SK-N-SH (cell line): ENCODE data around the gene PRKACA. TPM values are rescaled to one million over a fixed set of nuclear protein-coding genes. Genes with fewer than 3 reads are reported as not detected.

Experiments used
- CTCF ChIA-PET: fragments of 300-600, 350-600 bp; formaldehyde crosslinking; extraction: SDS; loops from one replicate; lab custom pipeline; 2021; lab: Yijun Ruan, JAX
- POLR2A ChIA-PET: fragments of 350-600 bp; sonication (Branson Sonifier 250); formaldehyde crosslinking; extraction: SDS; loops from one replicate; lab custom pipeline; 2020; ENCODE audit warnings: antibody characterized with exemption, inconsistent platforms; lab: Yijun Ruan, JAX
- DNase-seq: peaks from one replicate; pipeline ENCODE4 v3.0.0; 2012
- H2AFZ ChIP-seq: fragments of 200-600 bp; sonication (generic); 2 replicates; pipeline ENCODE4 v1.8.1; 2016; ENCODE audit warnings: antibody characterized with exemption, mild to moderate bottlenecking, low read depth
- H3F3A ChIP-seq: fragments of 200-600 bp; sonication (generic); replicated peaks from 2 replicates; pipeline ENCODE3; 2016; ENCODE audit warnings: antibody characterized with exemption, mild to moderate bottlenecking; ENCODE audit not compliant: insufficient read depth
- H3K27ac ChIP-seq, 2 experiments: fragments of 200-500 bp in 1 of 2; fragments of 200-600 bp in 1 of 2; sonication (Bioruptor generic) in 1 of 2; sonication (generic), shearing (Covaris generic) in 1 of 2; 2 replicates each; pipeline versions ENCODE4 v1.5.1 to v1.6.1; 2014 to 2016; ENCODE audit warnings: low read depth in 2 of 2, inconsistent platforms in 1 of 2, low read length in 1 of 2, mild to moderate bottlenecking in 1 of 2, mixed read lengths in 1 of 2
- H3K27me3 ChIP-seq: fragments of 200-600 bp; sonication (generic), shearing (Covaris generic); 2 replicates; pipeline ENCODE4 v1.6.1; 2016; ENCODE audit warnings: mixed run types; ENCODE audit not compliant: insufficient read depth
- H3K36me3 ChIP-seq, 2 experiments: fragments of 200-500 bp in 1 of 2; fragments of 200-600 bp in 1 of 2; sonication (Bioruptor generic) in 1 of 2; sonication (generic) in 1 of 2; replicated peaks in 1 of 2; 2 replicates each; pipeline versions ENCODE3 to v1.5.1; 2014 to 2016; ENCODE audit warnings: low read length in 1 of 2, mild to moderate bottlenecking in 1 of 2; ENCODE audit not compliant: insufficient read depth in 2 of 2, control insufficient read depth in 1 of 2
- H3K4me1 ChIP-seq, 2 experiments: fragments of 200-500 bp in 1 of 2; fragments of 200-600 bp in 1 of 2; sonication (Bioruptor generic) in 1 of 2; sonication (generic), shearing (Covaris generic) in 1 of 2; 2 replicates each; pipeline versions ENCODE4 v1.5.1 to v1.6.1; 2014 to 2016; ENCODE audit warnings: low read depth in 1 of 2, low read length in 1 of 2, mixed run types in 1 of 2; ENCODE audit not compliant: insufficient read depth in 2 of 2, control insufficient read depth in 1 of 2
- H3K4me2 ChIP-seq: fragments of 200-600 bp; sonication (generic), shearing (Covaris generic); 2 replicates; pipeline ENCODE4 v1.6.1; 2017; ENCODE audit warnings: mixed run types
- H3K4me3 ChIP-seq, 2 experiments: fragments of 200-500 bp in 1 of 2; fragments of 200-600 bp in 1 of 2; sonication (Bioruptor generic) in 1 of 2; sonication (generic), shearing (Covaris generic) in 1 of 2; 2 replicates each; pipeline versions ENCODE4 v1.5.1 to v1.8.1; 2014 to 2016; ENCODE audit warnings: low read depth in 2 of 2, inconsistent platforms in 1 of 2, low read length in 1 of 2, mild to moderate bottlenecking in 1 of 2, mixed read lengths in 1 of 2, moderate library complexity in 1 of 2
- H3K79me2 ChIP-seq: fragments of 200-600 bp; sonication (generic); 2 replicates; pipeline ENCODE4 v1.8.1; 2017; ENCODE audit warnings: mild to moderate bottlenecking; ENCODE audit not compliant: insufficient read depth
- H3K9ac ChIP-seq: fragments of 200-600 bp; sonication (generic); 2 replicates; pipeline ENCODE4 v1.6.1; 2017; ENCODE audit warnings: mixed run types
- H3K9me2 ChIP-seq: fragments of 200-600 bp; sonication (generic); 2 replicates; pipeline ENCODE4 v1.6.1; 2017; ENCODE audit warnings: mixed run types
- H3K9me3 ChIP-seq: fragments of 200-600 bp; sonication (generic); 2 replicates; pipeline ENCODE4 v1.6.1; 2017; ENCODE audit warnings: mixed run types, mild to moderate bottlenecking, moderate library complexity
- H4K20me1 ChIP-seq: fragments of 200-600 bp; sonication (generic); 2 replicates; pipeline ENCODE4 v1.6.1; 2017; ENCODE audit warnings: mild to moderate bottlenecking, mixed run types; ENCODE audit not compliant: insufficient read depth
- CTCF ChIP-seq: fragments of 200-600 bp; sonication (generic); IDR thresholded peaks from 2 replicates; pipeline ENCODE4 v1.6.1; 2017; ENCODE audit warnings: antibody characterized with exemption, mild to moderate bottlenecking, moderate library complexity
- ELF1 ChIP-seq: IDR thresholded peaks from 2 replicates; pipeline ENCODE4 v1.4.0; 2012
- EP300 ChIP-seq, 2 experiments: IDR thresholded peaks; 2 replicates each; pipeline versions ENCODE4 v1.4.0 to v1.6.1; 2012; ENCODE audit warnings: borderline replicate concordance in 1 of 2, low read depth in 1 of 2, low read length in 1 of 2
- EZH2phosphoT487 ChIP-seq: fragments of 200-600 bp; sonication (generic); IDR thresholded peaks from 2 replicates; pipeline ENCODE4 v1.6.1; 2017; ENCODE audit warnings: low read depth, mixed run types, mild to moderate bottlenecking, antibody characterized with exemption, moderate library complexity, borderline replicate concordance
- FOSL2 ChIP-seq: IDR thresholded peaks from 2 replicates; pipeline ENCODE4 v1.4.0; 2012; ENCODE audit warnings: low read depth, mild to moderate bottlenecking, moderate library complexity, borderline replicate concordance
- FOXM1 ChIP-seq: IDR thresholded peaks from 2 replicates; pipeline ENCODE4 v1.4.0; 2012; ENCODE audit warnings: low read depth, mild to moderate bottlenecking
- IRF3 ChIP-seq: fragments of 150-350 bp; IDR thresholded peaks from 2 replicates; pipeline ENCODE4 v1.6.1; 2016; ENCODE audit warnings: mild to moderate bottlenecking, low read depth, low read length
- MAX ChIP-seq: IDR thresholded peaks from 2 replicates; pipeline ENCODE4 v1.4.0; 2012; ENCODE audit warnings: low read depth
- NFIC ChIP-seq: IDR thresholded peaks from 2 replicates; pipeline ENCODE4 v1.4.0; 2012; ENCODE audit warnings: borderline replicate concordance
- NRF1 ChIP-seq: IDR thresholded peaks from 2 replicates; pipeline ENCODE4 v1.6.1; 2012; ENCODE audit warnings: low read depth, mild to moderate bottlenecking, low read length
- POLR2AphosphoS5 ChIP-seq: IDR thresholded peaks from 2 replicates; pipeline ENCODE4 v1.6.1; 2012; ENCODE audit warnings: low read depth, low read length
- RAD21 ChIP-seq: IDR thresholded peaks from 2 replicates; pipeline ENCODE4 v1.6.1; 2012; ENCODE audit warnings: mild to moderate bottlenecking, low read length
- RCOR1 ChIP-seq: fragments of 150-350 bp; IDR thresholded peaks from 2 replicates; pipeline ENCODE4 v1.6.1; 2017; ENCODE audit warnings: antibody characterized with exemption, low read length
- TCF12 ChIP-seq: IDR thresholded peaks from 2 replicates; pipeline ENCODE4 v1.4.0; 2012
- ZBTB33 ChIP-seq: IDR thresholded peaks from 2 replicates; pipeline ENCODE4 v1.4.0; 2012; ENCODE audit warnings: low read depth, borderline replicate concordance
- WGBS: methylation state at CpG from one replicate; pipeline ENCODE4 v1.1.6; 2017; ENCODE audit warnings: low lambda C conversion rate; 5-methylcytosine and 5-hydroxymethylcytosine counted together
- polyA plus RNA-seq, 3 experiments: library from polyadenylated mRNA; depleted of rRNA; stranded (reverse); fragments of >200 nt; gene quantifications; 2 replicates each; pipeline ENCODE4 v1.2.3, GENCODE V29; 2012

Gene PRKACA
- polyA plus RNA-seq, 1 of the 3 experiments (the other 2 are of a cell fraction) = 48.4 TPM

- ChIA-PET POLR2A (no interaction called here), CTCF (interaction anchor here (1.2 kb wide), 1 partner anchor 29 kb away, joined by 3 read pairs; the partner anchor contains the start of gene ASF1B)
- Histone ChIP-seq H3K4me3 (no peak overlapping the region), H3K4me2 (no peak overlapping the region), H3K27me3 (no peaks in the 10 kb centered on the region), H3F3A (no peaks in the 10 kb centered on the region), H3K36me3 (peaks cover 0 to 3% of the 10 kb centered on the region in 2 experiments), H3K4me1 (no peaks in the 10 kb centered on the region), H3K27ac (no peak overlapping the region), H3K9me3 (no peaks in the 10 kb centered on the region), H3K9me2 (no peaks in the 10 kb centered on the region), H3K9ac (no peak overlapping the region), H4K20me1 (no peaks in the 10 kb centered on the region), H2AFZ (no peak overlapping the region), H3K79me2 (peaks cover 21% of the 10 kb centered on the region; the same call in 1 of the 2 replicates)
- DNase-seq = no peak
- 77% methylated on average over 6 of the region's 23 CpGs for WGBS
- TF ChIP-seq RAD21 (no peak), RCOR1 (no peak), MAX (no peak), POLR2AphosphoS5 (no peak)
Measured at GRCh38 chr19:14107581-14108461, 9.7 kb downstream of the PRKACA start.

GRCh38 chr19:14106840-14107239, 10.7 kb downstream of the PRKACA start:
- CTCF ChIA-PET = interaction anchor here (1.2 kb wide), 1 partner anchor 30 kb away, joined by 3 read pairs; the partner anchor contains the start of gene ASF1B

More at GRCh38 chr19:14106840-14107239, 10.7 kb downstream of the PRKACA start:
- H3K4me1 ChIP-seq = no peaks in the 10 kb centered on the region
- no peak overlapping the region for H2AFZ ChIP-seq
- H4K20me1 ChIP-seq = no peaks in the 10 kb centered on the region
- no peaks in the 10 kb centered on the region for H3K27me3 ChIP-seq
- POLR2A ChIA-PET = no interaction called here
- no peak overlapping the region for H3K9ac ChIP-seq
- H3K4me2 ChIP-seq = no peak overlapping the region
- H3K79me2 ChIP-seq = peaks cover 18% of the 10 kb centered on the region; the same call in 1 of the 2 replicates
- DNase-seq = no peak
- H3K9me2 ChIP-seq = no peaks in the 10 kb centered on the region
- H3K27ac ChIP-seq = no peak overlapping the region
- H3K4me3 ChIP-seq = no peak overlapping the region
- no peaks in the 10 kb centered on the region for H3K9me3 ChIP-seq
- no peaks in the 10 kb centered on the region for H3F3A ChIP-seq
- TF ChIP-seq FOSL2 (no peak), IRF3 (no peak), ELF1 (no peak), MAX (no peak), TCF12 (no peak), RAD21 (no peak), RCOR1 (no peak), EP300 (IDR thresholded peaks at IDR 0.05; ENCODE audit: borderline replicate concordance in 1 of 2, low read depth in 1 of 2, low read length in 1 of 2) (no peak), EZH2phosphoT487 (no peak), CTCF (no peak), NFIC (no peak), NRF1 (no peak), ZBTB33 (no peak), FOXM1 (no peak)
- peaks cover 0 to 7% of the 10 kb centered on the region in 2 experiments for H3K36me3 ChIP-seq
- WGBS = 95% methylated on average over 8 of the region's 16 CpGs
